HEK293T (cell line): ENCODE data around the gene NFYB.

Experiments used
- ELF4 ChIP-seq: fragments of 450-650 bp; IDR thresholded peaks from 2 replicates; pipeline ENCODE4 v1.6.1; 2017; ENCODE audit warnings: antibody characterized with exemption
- FOXM1 ChIP-seq: fragments of 450-650 bp; IDR thresholded peaks from 2 replicates; pipeline ENCODE4 v1.6.1; 2017; ENCODE audit warnings: mild to moderate bottlenecking, borderline replicate concordance
- HDGF ChIP-seq: fragments of 450-650 bp; IDR thresholded peaks from 2 replicates; pipeline ENCODE4 v1.6.1; 2017; ENCODE audit warnings: antibody characterized with exemption, borderline replicate concordance
- SUZ12 ChIP-seq: fragments of 450-650 bp; IDR thresholded peaks from 2 replicates; pipeline ENCODE4 v1.6.1; 2016; ENCODE audit warnings: mild to moderate bottlenecking
- ZNF384 ChIP-seq: fragments of 450-650 bp; IDR thresholded peaks from 2 replicates; pipeline ENCODE4 v1.6.1; 2016

- TF ChIP-seq SUZ12: no peak
- no peak for TF ChIP-seq ZNF384
- no peak for TF ChIP-seq HDGF
- no peak for TF ChIP-seq FOXM1
- TF ChIP-seq ELF4: no peak
Observed at GRCh38 chr12:104106965-104107364, 31.0 kb downstream of the NFYB start.
